PFSK-1 (cell line): ENCODE measurements around the gene ALDOC.

Experiments
- POLR2AphosphoS5 ChIP-seq: IDR thresholded peaks from 2 replicates; pipeline ENCODE4 v1.6.1; 2012; ENCODE audit warnings: low read depth, mild to moderate bottlenecking, control low read depth, low read length, moderate library complexity
- REST ChIP-seq, 2 experiments: IDR thresholded peaks; 2 replicates each; pipeline versions ENCODE4 v1.6.1 to v1.8.0; 2011 to 2012; ENCODE audit warnings: low read depth in 2 of 2, low read length in 2 of 2, control low read depth in 1 of 2, inconsistent platforms in 1 of 2, mild to moderate bottlenecking in 1 of 2, moderate library complexity in 1 of 2; ENCODE audit not compliant: insufficient read depth in 1 of 2
- SIN3A ChIP-seq: IDR thresholded peaks from 2 replicates; pipeline ENCODE4 v1.6.1; 2012; ENCODE audit warnings: mild to moderate bottlenecking, low read length, moderate library complexity, borderline replicate concordance; ENCODE audit not compliant: insufficient read depth
- TAF1 ChIP-seq: IDR thresholded peaks from 2 replicates; pipeline ENCODE4 v1.6.1; 2012; ENCODE audit warnings: low read length, control low read depth, borderline replicate concordance; ENCODE audit not compliant: insufficient read depth

- TF ChIP-seq SIN3A (no peak), TAF1 (no peak), POLR2AphosphoS5 (no peak), REST (IDR thresholded peaks at IDR 0.05; ENCODE audit: insufficient read depth in 1 of 2, low read depth in 2 of 2, low read length in 2 of 2) (no peak)
Observed at GRCh38 chr17:28549236-28550132, 27.2 kb downstream of the ALDOC start.
